GM13976 (cell line): ENCODE data around the gene ELL.

ENCODE experiments used
- DNase-seq: peaks from one replicate; pipeline ENCODE4 v3.0.0; 2012; ENCODE audit warnings: low spot score
- CTCF ChIP-seq: IDR thresholded peaks from 2 replicates; pipeline ENCODE4 v1.5.1; 2012; ENCODE audit warnings: borderline replicate concordance, mild to moderate bottlenecking; ENCODE audit not compliant: insufficient read depth; ENCODE audit errors: extremely low read depth, missing control alignments, control extremely low read depth
- in situ Hi-C: fragments of 300-500 bp; cut with MboI; formaldehyde crosslinking; loops from one replicate; pipeline ENCODE4 v1.12.0; 2022; ENCODE audit warnings: low sequenced_read_pairs, mixed read lengths, inconsistent platforms; ENCODE audit not compliant: unreplicated experiment

The ELL gene

GRCh38 chr19:18435178-18435841 is 86.6 kb downstream of the ELL start:
- DNase-seq = no peak
- no peak for TF ChIP-seq CTCF
- in situ Hi-C loops = no loop called here

DNA sequence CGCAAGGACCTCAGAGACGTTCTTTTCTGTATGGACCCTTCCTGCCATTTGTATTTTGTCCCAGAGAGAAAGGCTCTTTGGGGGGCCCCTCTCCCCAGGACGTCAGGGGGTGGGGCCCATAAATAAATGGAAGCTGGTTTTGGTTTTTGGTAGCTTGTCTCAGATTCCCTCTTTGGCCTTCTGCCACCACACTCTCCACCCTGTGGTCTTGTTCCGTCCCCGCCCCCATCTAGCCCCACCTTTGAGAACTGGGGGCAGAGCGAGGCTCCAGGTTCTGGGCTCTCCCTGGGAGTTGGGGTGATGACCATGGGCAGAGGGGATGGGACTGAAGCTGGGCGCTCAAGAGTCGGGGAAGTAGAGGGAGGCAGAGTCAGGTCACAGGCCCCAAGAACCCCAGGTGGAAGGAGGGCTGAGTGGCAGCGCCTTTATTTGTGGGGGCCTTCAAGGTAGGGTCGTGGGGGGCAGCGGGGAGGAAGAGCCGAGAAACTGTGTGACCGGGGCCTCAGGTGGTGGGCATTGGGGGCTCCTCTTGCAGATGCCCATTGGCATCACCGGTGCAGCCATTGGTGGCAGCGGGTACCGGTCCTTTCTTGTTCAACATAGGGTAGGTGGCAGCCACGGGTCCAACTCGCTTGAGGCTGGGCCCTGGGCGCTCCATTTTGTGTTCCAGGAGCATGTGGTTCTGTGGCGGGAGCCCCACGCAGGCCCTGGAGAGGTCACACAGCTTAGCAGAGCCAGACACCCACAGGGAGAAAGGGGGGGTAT is 87.3 kb downstream of the ELL start:
- DNase-seq = no peak
- in situ Hi-C loops = no loop called here
- no peak for TF ChIP-seq CTCF

GRCh38 chr19:18433735-18434398 is 88.0 kb downstream of the ELL start:
- in situ Hi-C loops = no loop called here
- TF ChIP-seq CTCF = no peak
- DNase-seq = no peak

- no peak for TF ChIP-seq CTCF
- in situ Hi-C loops = no loop called here
- peak; percentile 75 for DNase-seq
Observed at GRCh38 chr19:18433015-18433691, 88.7 kb downstream of the ELL start.

DNA sequence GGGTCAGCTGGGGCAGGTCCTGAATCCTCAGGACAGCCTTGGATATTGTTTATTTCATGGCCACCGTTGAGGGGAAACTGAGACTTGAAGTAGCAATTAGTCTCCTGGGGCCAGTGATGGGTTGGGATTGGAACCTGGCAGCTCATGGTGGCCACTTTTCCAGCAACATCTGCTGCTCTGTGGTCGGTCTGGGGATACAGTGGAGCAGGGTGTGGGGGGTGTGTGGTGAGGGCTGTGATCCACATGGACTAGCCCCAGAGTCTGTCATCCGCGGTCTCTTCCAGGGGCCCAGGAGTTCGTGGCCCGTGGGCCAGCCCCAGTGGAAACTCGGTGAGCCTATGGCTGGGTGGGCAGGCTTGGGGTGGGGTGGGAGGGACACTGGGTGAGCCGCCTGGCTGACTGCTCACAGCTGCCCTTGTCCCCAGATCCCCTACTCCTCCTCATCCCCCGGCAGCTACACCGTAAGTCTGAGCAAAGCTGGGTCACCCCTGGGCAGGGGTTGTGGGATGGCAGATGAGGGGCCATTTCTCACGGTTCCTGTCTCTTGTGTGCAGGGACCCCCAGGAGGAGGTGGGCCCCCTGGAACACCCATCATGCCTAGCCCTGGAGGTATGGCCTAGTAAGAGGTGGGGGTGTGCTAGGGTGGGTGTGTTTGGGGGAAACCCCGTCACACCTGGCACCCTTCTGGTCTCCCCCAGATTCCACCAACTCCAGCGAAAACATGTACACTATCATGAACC is 89.4 kb downstream of the ELL start:
- in situ Hi-C loops = no loop called here
- no peak for TF ChIP-seq CTCF
- no peak for DNase-seq

DNA sequence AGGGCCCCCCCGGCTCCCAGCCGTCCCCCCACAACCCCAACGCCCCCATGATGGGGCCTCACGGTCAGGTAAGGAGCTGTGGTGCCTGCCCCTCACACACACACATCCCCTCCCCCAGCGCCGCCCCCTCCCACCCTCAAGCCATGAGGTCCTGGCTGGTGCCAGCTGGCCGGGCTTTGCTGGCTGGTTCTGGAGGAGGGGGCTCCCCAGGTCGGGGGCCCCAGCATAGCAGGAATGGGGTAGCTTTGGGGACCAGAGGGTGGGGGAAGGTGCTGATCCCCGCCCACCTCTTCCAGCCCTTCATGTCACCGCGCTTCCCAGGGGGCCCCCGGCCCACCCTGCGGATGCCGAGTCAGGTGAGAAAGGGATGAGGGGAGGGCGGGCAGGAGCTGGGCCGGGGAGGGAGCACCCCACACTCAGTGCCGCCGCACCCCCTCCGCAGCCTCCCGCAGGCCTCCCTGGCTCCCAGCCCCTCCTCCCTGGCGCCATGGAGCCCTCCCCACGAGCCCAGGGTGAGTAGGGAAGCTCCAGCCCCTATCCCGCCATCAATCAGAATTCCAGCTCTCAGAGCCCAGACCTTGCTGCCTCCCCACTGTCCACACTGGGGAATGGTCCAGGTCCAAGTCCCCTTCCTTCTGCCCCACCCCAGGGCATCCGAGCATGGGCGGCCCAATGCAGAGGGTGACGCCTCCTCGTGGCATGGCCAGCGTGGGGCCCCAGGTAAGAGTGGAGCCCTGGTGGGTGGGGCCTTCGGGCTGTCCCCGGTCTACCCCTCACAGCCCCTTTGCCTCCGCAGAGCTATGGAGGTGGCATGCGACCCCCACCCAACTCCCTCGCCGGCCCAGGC is 90.3 kb downstream of the ELL start:
- no peak for TF ChIP-seq CTCF
- DNase-seq = no peak
- in situ Hi-C loops = no loop called here
